ENCODE measurements around the gene ZGPAT.

ZGPAT gene

GRCh38 chr20:63741354-63741675 is 33.5 kb downstream of the ZGPAT start:
- no peak overlapping the region for H3K9ac ChIP-seq (ENCODE audit: low read depth, low read length)
- H3K4me3 ChIP-seq (ENCODE audit: low read depth, low read length): peak overlapping the region; percentile 70
- H3K27me3 ChIP-seq (ENCODE audit: control insufficient read depth, insufficient read depth, low read length): no peaks in the 10 kb centered on the region
- peaks cover 22% of the 10 kb centered on the region for H3K36me3 ChIP-seq (ENCODE audit: control insufficient read depth, insufficient read depth, low read length)
- no peaks in the 10 kb centered on the region for H3K9me3 ChIP-seq (ENCODE audit: control insufficient read depth, insufficient read depth, low read length)
- no peaks in the 10 kb centered on the region for H3K4me1 ChIP-seq (ENCODE audit: control insufficient read depth, insufficient read depth, low read length)

GRCh38 chr20:63741676-63742380 is 34.0 kb downstream of the ZGPAT start:
- no peak overlapping the region for H3K9ac ChIP-seq (ENCODE audit: low read depth, low read length)

GRCh38 chr20:63742381-63743024 is 34.7 kb downstream of the ZGPAT start:
- Histone ChIP-seq H3K36me3 (ENCODE audit: control insufficient read depth, insufficient read depth, low read length) (peaks cover 27% of the 10 kb centered on the region), H3K4me1 (ENCODE audit: control insufficient read depth, insufficient read depth, low read length) (no peaks in the 10 kb centered on the region), H3K9me3 (ENCODE audit: control insufficient read depth, insufficient read depth, low read length) (no peaks in the 10 kb centered on the region), H3K9ac (ENCODE audit: low read depth, low read length) (no peak overlapping the region), H3K4me3 (ENCODE audit: low read depth, low read length) (no peak overlapping the region), H3K27me3 (ENCODE audit: control insufficient read depth, insufficient read depth, low read length) (no peaks in the 10 kb centered on the region)

More at GRCh38 chr20:63741676-63742380, 34.0 kb downstream of the ZGPAT start:
- H3K9me3 ChIP-seq (ENCODE audit: control insufficient read depth, insufficient read depth, low read length): no peaks in the 10 kb centered on the region
- no peaks in the 10 kb centered on the region for H3K4me1 ChIP-seq (ENCODE audit: control insufficient read depth, insufficient read depth, low read length)
- peak overlapping the region; percentile 70 for H3K4me3 ChIP-seq (ENCODE audit: low read depth, low read length)
- H3K36me3 ChIP-seq (ENCODE audit: control insufficient read depth, insufficient read depth, low read length): peaks cover 26% of the 10 kb centered on the region
- no peaks in the 10 kb centered on the region for H3K27me3 ChIP-seq (ENCODE audit: control insufficient read depth, insufficient read depth, low read length)

GRCh38 chr20:63743210-63743970 is 35.6 kb downstream of the ZGPAT start:
- H3K9me3 ChIP-seq (ENCODE audit: control insufficient read depth, insufficient read depth, low read length): no peaks in the 10 kb centered on the region
- peaks cover 27% of the 10 kb centered on the region for H3K36me3 ChIP-seq (ENCODE audit: control insufficient read depth, insufficient read depth, low read length)
- no peaks in the 10 kb centered on the region for H3K4me1 ChIP-seq (ENCODE audit: control insufficient read depth, insufficient read depth, low read length)
- H3K27me3 ChIP-seq (ENCODE audit: control insufficient read depth, insufficient read depth, low read length): no peaks in the 10 kb centered on the region
- no peak overlapping the region for H3K4me3 ChIP-seq (ENCODE audit: low read depth, low read length)
- H3K9ac ChIP-seq (ENCODE audit: low read depth, low read length): no peak overlapping the region

GRCh38 chr20:63744158-63744557 is 36.3 kb downstream of the ZGPAT start:
- Histone ChIP-seq H3K9me3 (ENCODE audit: control insufficient read depth, insufficient read depth, low read length) (no peaks in the 10 kb centered on the region), H3K36me3 (ENCODE audit: control insufficient read depth, insufficient read depth, low read length) (peaks cover 27% of the 10 kb centered on the region), H3K4me3 (ENCODE audit: low read depth, low read length) (no peak overlapping the region), H3K9ac (ENCODE audit: low read depth, low read length) (no peak overlapping the region), H3K27me3 (ENCODE audit: control insufficient read depth, insufficient read depth, low read length) (no peaks in the 10 kb centered on the region), H3K4me1 (ENCODE audit: control insufficient read depth, insufficient read depth, low read length) (no peaks in the 10 kb centered on the region)

GRCh38 chr20:63744574-63745423 is 37.0 kb downstream of the ZGPAT start:
- H3K36me3 ChIP-seq (ENCODE audit: control insufficient read depth, insufficient read depth, low read length): peaks cover 29% of the 10 kb centered on the region
- no peak overlapping the region for H3K4me3 ChIP-seq (ENCODE audit: low read depth, low read length)
- no peaks in the 10 kb centered on the region for H3K4me1 ChIP-seq (ENCODE audit: control insufficient read depth, insufficient read depth, low read length)
- H3K27me3 ChIP-seq (ENCODE audit: control insufficient read depth, insufficient read depth, low read length): no peaks in the 10 kb centered on the region
- no peaks in the 10 kb centered on the region for H3K9me3 ChIP-seq (ENCODE audit: control insufficient read depth, insufficient read depth, low read length)
- no peak overlapping the region for H3K9ac ChIP-seq (ENCODE audit: low read depth, low read length)

GRCh38 chr20:63745424-63745805 is 37.6 kb downstream of the ZGPAT start:
- no peak overlapping the region for H3K4me3 ChIP-seq (ENCODE audit: low read depth, low read length)
- no peaks in the 10 kb centered on the region for H3K27me3 ChIP-seq (ENCODE audit: control insufficient read depth, insufficient read depth, low read length)
- H3K9ac ChIP-seq (ENCODE audit: low read depth, low read length): no peak overlapping the region
- no peaks in the 10 kb centered on the region for H3K4me1 ChIP-seq (ENCODE audit: control insufficient read depth, insufficient read depth, low read length)
- H3K9me3 ChIP-seq (ENCODE audit: control insufficient read depth, insufficient read depth, low read length): no peaks in the 10 kb centered on the region
- peaks cover 30% of the 10 kb centered on the region for H3K36me3 ChIP-seq (ENCODE audit: control insufficient read depth, insufficient read depth, low read length)

- no peak overlapping the region for H3K9ac ChIP-seq (ENCODE audit: low read depth, low read length)
- no peaks in the 10 kb centered on the region for H3K9me3 ChIP-seq (ENCODE audit: control insufficient read depth, insufficient read depth, low read length)
- H3K4me3 ChIP-seq (ENCODE audit: low read depth, low read length): no peak overlapping the region
- H3K36me3 ChIP-seq (ENCODE audit: control insufficient read depth, insufficient read depth, low read length): peaks cover 30% of the 10 kb centered on the region
- no peaks in the 10 kb centered on the region for H3K27me3 ChIP-seq (ENCODE audit: control insufficient read depth, insufficient read depth, low read length)
- no peaks in the 10 kb centered on the region for H3K4me1 ChIP-seq (ENCODE audit: control insufficient read depth, insufficient read depth, low read length)
These were observed 38.3 kb downstream of the ZGPAT start for GRCh38 chr20:63745961-63746731.

- no peak overlapping the region for H3K4me3 ChIP-seq (ENCODE audit: low read depth, low read length)
- no peaks in the 10 kb centered on the region for H3K9me3 ChIP-seq (ENCODE audit: control insufficient read depth, insufficient read depth, low read length)
- peaks cover 25% of the 10 kb centered on the region for H3K36me3 ChIP-seq (ENCODE audit: control insufficient read depth, insufficient read depth, low read length)
- no peaks in the 10 kb centered on the region for H3K4me1 ChIP-seq (ENCODE audit: control insufficient read depth, insufficient read depth, low read length)
- H3K27me3 ChIP-seq (ENCODE audit: control insufficient read depth, insufficient read depth, low read length): no peaks in the 10 kb centered on the region
- no peak overlapping the region for H3K9ac ChIP-seq (ENCODE audit: low read depth, low read length)
These were observed 39.0 kb downstream of the ZGPAT start for GRCh38 chr20:63746751-63747315.

GRCh38 chr20:63747622-63748069 is 39.8 kb downstream of the ZGPAT start:
- no peak overlapping the region for H3K9ac ChIP-seq (ENCODE audit: low read depth, low read length)
- no peaks in the 10 kb centered on the region for H3K27me3 ChIP-seq (ENCODE audit: control insufficient read depth, insufficient read depth, low read length)
- H3K4me3 ChIP-seq (ENCODE audit: low read depth, low read length): no peak overlapping the region
- no peaks in the 10 kb centered on the region for H3K9me3 ChIP-seq (ENCODE audit: control insufficient read depth, insufficient read depth, low read length)
- no peaks in the 10 kb centered on the region for H3K4me1 ChIP-seq (ENCODE audit: control insufficient read depth, insufficient read depth, low read length)
- peaks cover 22% of the 10 kb centered on the region for H3K36me3 ChIP-seq (ENCODE audit: control insufficient read depth, insufficient read depth, low read length)
